8988T (cell line): ENCODE data around the gene PMM2.
A peak's percentile ranks its signal among the peaks of the same experiment; 100 is the strongest.
"Not testable (repeated sequence)": the region's sequence is repeated elsewhere in the genome, so short reads cannot be mapped to it uniquely, and the experiment has no call there.

Experiments used
- DNase-seq: peaks from one replicate; pipeline ENCODE4 v3.0.0; 2011

PMM2 gene

GRCh38 chr16:8797364-8798173 lies at the start of gene PMM2, which contains the start of gene TMEM186:
Gene PMM2 (plus strand): TSS chr16:8797839. CDS start chr16:8797883, 44 bp downstream.
Gene TMEM186 (minus strand): TSS chr16:8797639. CDS start chr16:8797614, 25 bp downstream.
- peak; percentile 81 for DNase-seq

GRCh38 chr16:8748944-8749343 lies 48.7 kb upstream of the PMM2 start:
- not testable (repeated sequence) for DNase-seq

GRCh38 chr16:8751481-8752311 lies 45.9 kb upstream of the PMM2 start:
- DNase-seq: peak; percentile 35

- no peak for DNase-seq
Measured at GRCh38 chr16:8752706-8753105, 44.9 kb upstream of the PMM2 start.

GRCh38 chr16:8753416-8754054 lies 44.1 kb upstream of the PMM2 start:
- DNase-seq: no peak

GRCh38 chr16:8756755-8757154 lies 40.9 kb upstream of the PMM2 start:
- DNase-seq: no peak

- DNase-seq: no peak
Measured at GRCh38 chr16:8758022-8758421, 39.6 kb upstream of the PMM2 start.

GRCh38 chr16:8760021-8760420 lies 37.6 kb upstream of the PMM2 start:
- DNase-seq: no peak

GRCh38 chr16:8761078-8761477 lies 36.6 kb upstream of the PMM2 start:
- no peak for DNase-seq

- no peak for DNase-seq
Measured at GRCh38 chr16:8762254-8762653, 35.4 kb upstream of the PMM2 start.

GRCh38 chr16:8763083-8763482 lies 34.6 kb upstream of the PMM2 start:
- no peak for DNase-seq

GRCh38 chr16:8763899-8764298 lies 33.7 kb upstream of the PMM2 start:
- DNase-seq: no peak

- no peak for DNase-seq
Measured at GRCh38 chr16:8764525-8765250, 33.0 kb upstream of the PMM2 start.

- DNase-seq: no peak
Measured at GRCh38 chr16:8767176-8767575, 30.5 kb upstream of the PMM2 start.

GRCh38 chr16:8768283-8768682 lies 29.4 kb upstream of the PMM2 start:
- DNase-seq: no peak

GRCh38 chr16:8768692-8769091 lies 28.9 kb upstream of the PMM2 start:
- DNase-seq: no peak

- DNase-seq: no peak
Measured at GRCh38 chr16:8773537-8773936, 24.1 kb upstream of the PMM2 start.

- no peak for DNase-seq
Measured at GRCh38 chr16:8774208-8774607, 23.4 kb upstream of the PMM2 start.

- DNase-seq: no peak
Measured at GRCh38 chr16:8775359-8775758, 22.3 kb upstream of the PMM2 start.

- DNase-seq: no peak
Measured at GRCh38 chr16:8776129-8776584, 21.5 kb upstream of the PMM2 start.

GRCh38 chr16:8777217-8777616 lies 20.4 kb upstream of the PMM2 start:
- DNase-seq: no peak

GRCh38 chr16:8781797-8782196 lies 15.8 kb upstream of the PMM2 start:
- DNase-seq: no peak

- DNase-seq: no peak
Measured at GRCh38 chr16:8782673-8783072, 15.0 kb upstream of the PMM2 start.
